GM21737 (cell line): ENCODE results near the gene HOXC9.

Experiments used
- ATAC-seq: cut with Tn5 transposase; IDR thresholded peaks from one replicate; pipeline ENCODE4 v1.9.1; 2021; ENCODE audit warnings: mild to moderate bottlenecking, moderate library complexity; ENCODE audit not compliant: unreplicated experiment

The HOXC9 gene

GRCh38 chr12:53963005-53963404 is 37.0 kb upstream of the HOXC9 start:
- no peak for ATAC-seq

- ATAC-seq = no peak
Measured at GRCh38 chr12:53963434-53964314, 36.3 kb upstream of the HOXC9 start.

GRCh38 chr12:53964315-53964713 is 35.6 kb upstream of the HOXC9 start:
- ATAC-seq = no peak

- ATAC-seq = no peak
Measured at GRCh38 chr12:53965281-53966084, 34.5 kb upstream of the HOXC9 start.

- ATAC-seq = no peak
Measured at GRCh38 chr12:53966085-53966384, 33.9 kb upstream of the HOXC9 start.

GRCh38 chr12:53966385-53967133 is 33.4 kb upstream of the HOXC9 start:
- no peak for ATAC-seq

GRCh38 chr12:53967421-53967925 is 32.5 kb upstream of the HOXC9 start:
- ATAC-seq = no peak

GRCh38 chr12:53968214-53969127 is 31.5 kb upstream of the HOXC9 start:
- no peak for ATAC-seq

- ATAC-seq = no peak
Measured at GRCh38 chr12:53969588-53970259, 30.2 kb upstream of the HOXC9 start.

GRCh38 chr12:53970451-53970850 is 29.5 kb upstream of the HOXC9 start:
- ATAC-seq = no peak

GRCh38 chr12:53971129-53971528 is 28.8 kb upstream of the HOXC9 start:
- no peak for ATAC-seq

GRCh38 chr12:53971686-53972085 is 28.3 kb upstream of the HOXC9 start:
- no peak for ATAC-seq

- ATAC-seq = no peak
Measured at GRCh38 chr12:53972152-53972702, 27.7 kb upstream of the HOXC9 start.

- ATAC-seq = no peak
Measured at GRCh38 chr12:53972722-53973235, 27.2 kb upstream of the HOXC9 start, which contains the start of gene HOXC11. Gene HOXC11, plus strand, starts transcription at chr12:53973126. Its CDS starts 116 bp downstream, at chr12:53973242.

- no peak for ATAC-seq
Measured at GRCh38 chr12:53973236-53974042, 26.5 kb upstream of the HOXC9 start.

GRCh38 chr12:53974084-53975063 is 25.6 kb upstream of the HOXC9 start, which contains the start of gene HOTAIR:
Gene HOTAIR, minus strand, starts transcription at chr12:53974954.
- ATAC-seq = no peak

GRCh38 chr12:53975064-53975471 is 24.9 kb upstream of the HOXC9 start:
- ATAC-seq = no peak
